HG03457 (cell line): ENCODE results near the gene ZXDC.

Source experiments
- ATAC-seq: cut with Tn5 transposase; IDR thresholded peaks from one replicate; pipeline ENCODE4 v1.9.1; 2021; ENCODE audit warnings: moderate number of reproducible peaks; ENCODE audit not compliant: unreplicated experiment

The ZXDC gene

GRCh38 chr3:126511291-126511690 lies 35.6 kb upstream of the ZXDC start:
- no peak for ATAC-seq

- ATAC-seq, result no peak
Observed at GRCh38 chr3:126510308-126510910, 34.7 kb upstream of the ZXDC start.

- ATAC-seq, result no peak
Observed at GRCh38 chr3:126509597-126510307, 34.1 kb upstream of the ZXDC start.

- ATAC-seq, result no peak
Observed at GRCh38 chr3:126508564-126508964, 32.9 kb upstream of the ZXDC start.

- ATAC-seq, result no peak
Observed at GRCh38 chr3:126507886-126508285, 32.2 kb upstream of the ZXDC start.

GRCh38 chr3:126503701-126504100 lies 28.0 kb upstream of the ZXDC start:
- ATAC-seq, result no peak

- ATAC-seq, result no peak
Observed at GRCh38 chr3:126502656-126503055, 27.0 kb upstream of the ZXDC start.

GRCh38 chr3:126501736-126502135 lies 26.0 kb upstream of the ZXDC start:
- no peak for ATAC-seq

- no peak for ATAC-seq
Observed at GRCh38 chr3:126501054-126501453, 25.4 kb upstream of the ZXDC start.

- ATAC-seq, result no peak
Observed at GRCh38 chr3:126500016-126500415, 24.3 kb upstream of the ZXDC start.

GRCh38 chr3:126499401-126499800 lies 23.7 kb upstream of the ZXDC start:
- no peak for ATAC-seq

GRCh38 chr3:126498929-126499328 lies 23.2 kb upstream of the ZXDC start:
- ATAC-seq, result no peak

GRCh38 chr3:126498461-126498860 lies 22.8 kb upstream of the ZXDC start:
- no peak for ATAC-seq

- no peak for ATAC-seq
Observed at GRCh38 chr3:126497956-126498355, 22.3 kb upstream of the ZXDC start.

GRCh38 chr3:126496894-126497850 lies 21.5 kb upstream of the ZXDC start:
- ATAC-seq, result no peak

GRCh38 chr3:126495786-126496185 lies 20.1 kb upstream of the ZXDC start:
- ATAC-seq, result no peak

- no peak for ATAC-seq
Observed at GRCh38 chr3:126494970-126495230, 19.2 kb upstream of the ZXDC start.

GRCh38 chr3:126494204-126494969 lies 18.7 kb upstream of the ZXDC start:
- ATAC-seq, result no peak

GRCh38 chr3:126493739-126494138 lies 18.0 kb upstream of the ZXDC start:
- no peak for ATAC-seq

- no peak for ATAC-seq
Observed at GRCh38 chr3:126493051-126493450, 17.4 kb upstream of the ZXDC start.
